Calu3 (cell line): Measurements from ENCODE around the gene JDP2. TPM values are rescaled to one million over a fixed set of nuclear protein-coding genes. Genes with fewer than 3 reads are reported as not detected.

Experiments used
- Bru-seq: library from RNA; stranded (reverse); fragments of 400-500 nt; gene quantifications from one replicate; lab custom pipeline; 2021; lab: Mats Ljungman, UMichigan
- BruChase-seq, 2 experiments: library from RNA; stranded (reverse); fragments of 400-500 nt; gene quantifications; one replicate each; lab custom pipeline; 2021; lab: Mats Ljungman, UMichigan
- BruUV-seq: library from RNA; stranded (reverse); fragments of 400-500 nt; replicated peaks from 2 replicates; lab custom pipeline; 2021; lab: Mats Ljungman, UMichigan
- CTCF ChIA-PET: fragments of 300-600 bp; sonication (Branson Sonifier 250); formaldehyde crosslinking; loops from one replicate; lab custom pipeline; 2022; ENCODE audit warnings: antibody characterized with exemption; lab: Charles Lee
- DNase-seq: peaks from one replicate; pipeline ENCODE4 v3.0.0; 2022
- H3K27ac Mint-ChIP-seq: one replicate; pipeline ENCODE4 v1.8.0; 2022; ENCODE audit warnings: mixed read lengths; ENCODE audit not compliant: unreplicated experiment
- H3K27me3 Mint-ChIP-seq: one replicate; pipeline ENCODE4 v1.8.0; 2022; ENCODE audit warnings: mixed read lengths; ENCODE audit not compliant: unreplicated experiment
- H3K36me3 Mint-ChIP-seq: one replicate; pipeline ENCODE4 v1.8.0; 2022; ENCODE audit warnings: mild to moderate bottlenecking, moderate library complexity, mixed read lengths; ENCODE audit not compliant: insufficient read depth, unreplicated experiment
- H3K4me1 Mint-ChIP-seq: one replicate; pipeline ENCODE4 v1.8.0; 2022; ENCODE audit warnings: mild to moderate bottlenecking, low read depth, mixed read lengths; ENCODE audit not compliant: unreplicated experiment
- H3K4me3 Mint-ChIP-seq: one replicate; pipeline ENCODE4 v1.8.0; 2022; ENCODE audit warnings: mild to moderate bottlenecking, low read depth, moderate library complexity, mixed read lengths; ENCODE audit not compliant: unreplicated experiment
- H3K9me3 Mint-ChIP-seq: one replicate; pipeline ENCODE4 v1.8.0; 2022; ENCODE audit warnings: low read depth, mixed read lengths; ENCODE audit not compliant: unreplicated experiment
- CTCF ChIP-seq: fragments of 200-600 bp; IDR thresholded peaks from one replicate; pipeline ENCODE4 v1.8.0; 2022; ENCODE audit warnings: antibody characterized with exemption; ENCODE audit not compliant: unreplicated experiment
- intact Hi-C: fragments of 100-400 bp; cut with micrococcal nuclease; formaldehyde crosslinking; loops from one replicate; pipeline ENCODE4 v1.10.0; 2022; ENCODE audit not compliant: unreplicated experiment
- long read RNA-seq: library from polyadenylated mRNA; stranded (forward); transcript quantifications from one replicate; pipeline ENCODE4 v2.0.0, GENCODE V29; 2022
- total RNA-seq: library from RNA; stranded (reverse); gene quantifications from 2 replicates; pipeline ENCODE4 v1.2.3, GENCODE V29; 2022

Gene JDP2
- total RNA-seq (18.8 and 24.1 TPM in 2 replicates), Bru-seq, nascent RNA (percentile 69 among the genes with signal in this experiment), BruChase-seq, experiment 1, labeled RNA remaining after a 6-hour chase (percentile 63 among the genes with signal in this experiment), BruChase-seq, experiment 2, labeled RNA remaining after a 2-hour chase (percentile 56 among the genes with signal in this experiment)
- long read RNA-seq, partial matches to known transcripts = 0 of 5 reads
- long read RNA-seq, other reads (novel, unspliced or antisense) = 1 of 5 reads

GRCh38 chr14:75427482-75428229 lies at the start of gene JDP2:
Gene JDP2, plus strand, starts transcription at chr14:75428022. Its CDS starts 9,899 bp downstream, at chr14:75437921.
- CTCF ChIA-PET = interaction anchor here (0.6 to 1.2 kb wide), 4 partner anchors 30 to 179 kb away, joined by 3 to 4 read pairs (median 4); no protein-coding TSS in a partner anchor
- Mint-ChIP-seq H3K4me3 (peak within 1 kb of the TSS; percentile 73), H3K36me3 (peaks cover 22% of the 10 kb centered on the region), H3K9me3 (no peaks in the 10 kb centered on the region), H3K27ac (no peak within 1 kb of the TSS), H3K4me1 (peaks cover 22% of the 10 kb centered on the region), H3K27me3 (no peaks in the 10 kb centered on the region)
- peak; percentile 87 for DNase-seq
- intact Hi-C loops = loop anchor here (5.0 kb wide), 1 partner anchor 110 kb away; no protein-coding TSS in a partner anchor
- BruUV-seq = TSS peak; percentile 61
- TF ChIP-seq CTCF = no peak

GRCh38 chr14:75379246-75379929 lies 48.4 kb upstream of the JDP2 start:
- no peak overlapping the region for H3K27ac Mint-ChIP-seq
- DNase-seq = no peak
- H3K27me3 Mint-ChIP-seq = peaks cover 44% of the 10 kb centered on the region
- intact Hi-C loops = no loop called here
- no peak overlapping the region for H3K4me3 Mint-ChIP-seq
- H3K9me3 Mint-ChIP-seq = peaks cover 3% of the 10 kb centered on the region
- no peak for TF ChIP-seq CTCF
- CTCF ChIA-PET = interaction anchor here (0.6 to 0.8 kb wide), 2 partner anchors 20 to 51 kb away, joined by 3 to 4 read pairs; no protein-coding TSS in a partner anchor
- no peaks in the 10 kb centered on the region for H3K4me1 Mint-ChIP-seq
- H3K36me3 Mint-ChIP-seq = no peaks in the 10 kb centered on the region
- BruUV-seq = no TSS peak

GRCh38 chr14:75379930-75380270 lies 47.9 kb upstream of the JDP2 start:
- no peak overlapping the region for H3K4me3 Mint-ChIP-seq
- peaks cover 3% of the 10 kb centered on the region for H3K9me3 Mint-ChIP-seq
- H3K27ac Mint-ChIP-seq = no peak overlapping the region
- H3K27me3 Mint-ChIP-seq = peaks cover 44% of the 10 kb centered on the region
- TF ChIP-seq CTCF = no peak
- H3K36me3 Mint-ChIP-seq = no peaks in the 10 kb centered on the region
- no peaks in the 10 kb centered on the region for H3K4me1 Mint-ChIP-seq
- intact Hi-C loops = no loop called here
- CTCF ChIA-PET = interaction anchor here (0.8 kb wide), 1 partner anchor 20 kb away, joined by 3 read pairs; no protein-coding TSS in a partner anchor
- no TSS peak for BruUV-seq
- DNase-seq = no peak

- Mint-ChIP-seq H3K27ac (no peak overlapping the region), H3K9me3 (peaks cover 3% of the 10 kb centered on the region), H3K4me1 (no peaks in the 10 kb centered on the region), H3K36me3 (no peaks in the 10 kb centered on the region), H3K4me3 (no peak overlapping the region), H3K27me3 (peaks cover 45% of the 10 kb centered on the region)
- BruUV-seq = no TSS peak
- TF ChIP-seq CTCF = no peak
- CTCF ChIA-PET = no interaction called here
- no peak for DNase-seq
- intact Hi-C loops = no loop called here
These were observed 47.2 kb upstream of the JDP2 start for GRCh38 chr14:75380656-75381055.
